Jurkat, Clone E6-1 (cell line): Measurements from ENCODE around the gene PAAF1.

Experiments
- DNase-seq: peaks from one replicate; pipeline ENCODE4 v3.0.0-alpha.2; 2011; ENCODE audit warnings: low read depth, low spot score
- H3K4me3 ChIP-seq: 2 replicates; pipeline ENCODE4 v1.5.1; 2011; ENCODE audit warnings: mild to moderate bottlenecking, low read length, control low read depth, moderate library complexity

Gene PAAF1

DNA sequence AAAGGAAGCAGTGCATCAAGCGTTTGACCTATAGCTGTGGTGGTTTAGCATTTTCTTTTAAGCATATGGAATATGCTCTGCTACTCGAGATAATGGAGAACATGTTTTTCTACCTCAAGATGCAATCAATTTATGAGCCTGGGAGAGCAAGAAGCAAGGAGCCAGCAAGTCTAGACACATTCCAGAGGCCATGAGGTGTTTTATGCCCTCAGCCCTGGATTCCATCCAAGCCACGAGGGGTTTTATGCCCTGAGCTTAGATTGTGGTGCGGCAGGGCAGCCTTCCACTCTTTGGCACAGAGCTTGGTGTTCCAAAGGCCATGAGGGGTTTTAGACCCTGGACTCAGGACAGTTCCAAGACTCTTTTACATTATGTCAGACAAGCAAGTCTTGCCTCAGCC, 62.3 kb downstream of the PAAF1 start:
- H3K4me3 ChIP-seq, result no peak overlapping the region
- no peak for DNase-seq

DNA sequence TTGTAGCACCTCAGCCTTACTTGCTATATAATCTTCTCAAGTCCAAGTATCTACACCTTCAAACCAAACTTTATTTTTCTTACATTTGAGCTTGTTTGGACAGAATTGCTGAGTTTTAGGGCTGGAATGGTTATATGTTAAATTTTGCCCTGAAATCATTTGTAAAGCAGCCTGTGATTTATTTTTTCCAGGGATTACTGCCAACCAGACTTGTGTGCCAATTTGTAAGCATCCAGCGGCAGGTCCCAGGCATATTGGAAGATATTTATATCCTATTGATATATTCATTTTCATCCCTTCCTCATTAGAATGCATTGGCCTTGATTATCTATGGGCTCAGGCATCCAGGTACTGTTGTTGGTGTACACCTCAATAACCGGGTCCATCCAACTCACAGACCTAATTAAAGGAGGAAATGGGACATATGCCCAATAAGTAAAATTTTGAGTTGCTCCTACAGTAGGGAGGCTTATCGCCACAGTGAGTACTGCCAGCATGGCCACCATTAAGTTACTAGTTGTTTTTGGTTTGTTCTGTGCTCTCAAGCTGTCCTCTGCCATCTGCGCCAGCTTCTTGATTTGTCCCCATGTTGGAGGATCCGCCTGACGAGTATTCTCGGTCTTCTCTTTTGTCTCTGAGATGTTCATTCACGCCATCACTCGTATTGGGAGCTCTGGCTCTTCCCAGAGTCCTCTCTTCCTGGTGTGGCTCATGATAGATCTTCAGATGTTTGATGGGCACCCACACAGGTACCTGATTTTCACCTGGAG, 64.2 kb downstream of the PAAF1 start:
- no peak overlapping the region for H3K4me3 ChIP-seq
- DNase-seq, result no peak

DNA sequence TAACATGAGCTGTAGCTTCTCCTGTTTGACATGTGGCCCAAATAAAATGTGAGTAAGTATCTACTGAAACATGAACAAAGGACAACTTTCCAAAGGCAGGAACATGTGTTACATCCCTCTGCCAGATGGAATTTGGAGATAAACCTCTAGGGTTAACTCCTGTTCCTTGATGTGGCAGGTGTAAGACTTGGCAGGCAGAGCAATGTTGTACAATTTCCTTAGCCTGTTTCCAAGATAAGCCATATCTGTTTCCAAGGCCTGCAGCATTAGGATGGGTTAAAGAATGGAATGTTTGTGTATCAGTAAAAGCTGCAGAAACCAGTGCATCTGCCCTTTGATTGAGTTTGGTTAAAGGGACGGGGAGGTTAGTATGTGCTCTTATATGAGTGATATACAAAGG, 65.2 kb downstream of the PAAF1 start:
- no peak overlapping the region for H3K4me3 ChIP-seq
- peak; percentile 71 for DNase-seq

DNA sequence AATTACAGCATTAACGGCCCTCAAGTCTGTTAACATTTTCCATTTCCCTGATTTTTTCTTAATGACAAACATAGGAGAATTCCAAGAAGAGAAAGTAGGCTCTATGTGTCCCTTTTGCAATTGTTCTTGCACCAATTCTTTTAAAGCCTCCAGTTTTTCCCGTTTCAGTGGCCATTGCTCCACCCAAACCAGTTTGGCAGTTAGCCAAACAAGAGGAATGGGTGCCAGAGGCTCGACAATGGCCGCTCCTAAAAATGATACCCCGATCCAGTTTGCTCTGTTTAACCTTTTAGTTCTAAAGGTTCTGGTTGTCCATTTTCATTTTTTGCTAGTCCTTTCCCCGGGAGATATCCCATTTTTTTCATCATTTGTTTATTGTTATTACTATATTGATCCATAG, 67.3 kb downstream of the PAAF1 start:
- DNase-seq, result no peak
- H3K4me3 ChIP-seq, result no peak overlapping the region

DNA sequence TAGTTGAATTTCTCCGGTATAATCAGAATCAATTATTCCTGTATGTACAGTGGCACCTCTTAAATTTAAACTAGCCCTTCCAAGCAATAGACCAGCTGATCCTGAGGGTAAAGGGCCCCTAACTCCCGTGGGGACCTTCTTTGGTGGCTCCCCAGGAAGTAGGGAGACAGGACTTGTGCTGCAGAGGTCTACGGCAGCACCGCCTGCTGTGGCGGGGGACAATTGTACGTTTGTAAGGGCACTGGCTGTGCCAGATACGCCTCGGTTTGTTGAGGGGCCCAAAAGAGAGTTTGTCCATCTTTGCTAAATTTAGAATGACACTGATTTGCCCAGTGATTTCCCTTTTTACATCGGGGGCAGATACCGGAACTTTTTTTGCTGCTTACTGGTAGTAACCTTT, 68.1 kb downstream of the PAAF1 start:
- DNase-seq, result no peak

DNA sequence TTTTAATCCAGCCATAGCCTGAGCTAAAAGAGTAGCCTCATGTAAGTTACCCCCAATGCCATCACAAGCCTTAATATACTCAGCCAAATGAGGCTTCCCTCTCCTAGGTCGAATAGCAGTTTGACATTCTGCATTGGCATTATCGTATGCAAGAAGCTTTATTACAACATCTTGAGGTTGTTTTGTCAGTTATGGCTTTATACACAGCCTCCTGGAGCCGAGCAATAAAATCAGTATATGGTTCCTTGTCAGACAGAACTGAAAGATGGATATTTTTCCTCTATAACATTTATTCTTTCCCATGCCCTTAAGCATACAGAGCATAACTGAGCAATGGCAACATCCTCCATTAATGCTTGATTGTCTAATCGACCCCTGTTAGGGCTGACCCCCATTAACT, 68.6 kb downstream of the PAAF1 start:
- H3K4me3 ChIP-seq, result no peak overlapping the region
- no peak for DNase-seq

More for the DNA sequence above, 68.1 kb downstream of the PAAF1 start:
- H3K4me3 ChIP-seq, result no peak overlapping the region

DNA sequence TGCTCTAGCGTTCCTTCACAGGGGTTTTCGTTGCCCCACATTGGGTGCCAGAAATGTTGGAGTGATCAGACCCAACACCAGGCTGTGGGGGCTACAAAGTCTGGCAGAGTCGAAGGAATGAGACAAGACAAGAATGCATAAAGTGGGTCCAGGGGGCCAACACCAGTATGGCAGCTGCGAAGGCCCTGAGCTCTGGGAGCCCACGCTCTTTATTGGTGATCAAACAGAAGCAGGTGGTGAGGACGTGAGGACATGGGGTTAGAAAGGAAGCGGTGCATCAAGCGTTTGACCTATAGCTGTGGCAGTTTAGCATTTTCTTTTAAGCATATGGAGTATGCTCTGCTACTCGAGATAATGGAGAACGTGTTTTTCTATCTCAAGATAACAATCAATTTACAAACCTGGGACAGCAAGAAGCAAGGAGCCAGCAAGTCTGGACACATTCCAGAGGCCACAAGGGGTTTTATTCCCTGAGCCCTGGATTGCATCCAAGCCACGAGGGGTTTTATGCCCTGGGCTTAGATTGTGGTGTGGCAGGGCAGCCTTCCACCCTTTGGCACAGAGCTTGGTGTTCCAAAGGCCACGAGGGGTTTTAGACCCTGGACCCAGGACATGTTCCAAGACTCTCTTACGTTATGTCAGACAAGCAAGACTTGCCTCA, 70.1 kb downstream of the PAAF1 start:
- no peak for DNase-seq

DNA sequence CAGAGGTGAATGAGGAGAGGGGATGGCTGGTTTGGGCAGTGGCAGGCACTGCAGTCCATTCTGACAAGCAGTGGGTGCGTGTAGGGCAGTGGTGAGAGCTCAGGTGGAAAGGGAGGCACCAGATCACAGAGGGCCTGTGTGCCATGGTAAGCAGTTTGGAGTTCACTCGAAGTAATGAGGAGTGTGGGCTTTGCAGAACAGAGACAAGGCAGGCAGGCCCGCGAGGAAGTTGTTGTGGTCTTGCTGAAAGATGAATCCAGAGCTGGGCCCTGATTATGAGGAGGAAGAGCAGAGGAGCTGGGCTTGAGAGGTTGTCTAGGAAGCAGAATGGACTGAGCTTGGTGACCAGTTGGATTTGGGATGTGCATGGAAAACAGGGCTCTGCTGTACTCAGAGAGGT, 72.4 kb downstream of the PAAF1 start:
- DNase-seq, result no peak

More for the DNA sequence above, 70.1 kb downstream of the PAAF1 start:
- H3K4me3 ChIP-seq, result no peak overlapping the region

DNA sequence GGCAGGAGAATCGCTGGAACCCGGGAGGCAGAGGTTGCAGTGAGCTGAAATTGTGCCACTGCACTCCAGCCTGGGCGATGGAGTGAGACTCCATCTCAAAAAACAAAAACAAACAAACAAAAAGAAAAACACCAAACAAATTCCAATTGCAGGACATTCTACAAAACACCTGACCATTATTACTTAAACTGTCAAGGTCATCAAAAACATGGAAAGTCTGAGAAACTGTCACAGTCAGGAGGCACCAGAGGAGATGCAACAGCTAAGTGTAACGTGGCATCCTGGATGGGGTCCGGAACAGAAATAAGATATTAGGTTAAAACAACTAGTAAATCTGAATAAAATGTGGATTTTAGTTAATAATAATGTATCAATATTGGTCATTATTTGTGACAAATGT, 73.1 kb downstream of the PAAF1 start:
- no peak for DNase-seq
- no peak overlapping the region for H3K4me3 ChIP-seq

More for the DNA sequence above, 72.4 kb downstream of the PAAF1 start:
- H3K4me3 ChIP-seq, result no peak overlapping the region

DNA sequence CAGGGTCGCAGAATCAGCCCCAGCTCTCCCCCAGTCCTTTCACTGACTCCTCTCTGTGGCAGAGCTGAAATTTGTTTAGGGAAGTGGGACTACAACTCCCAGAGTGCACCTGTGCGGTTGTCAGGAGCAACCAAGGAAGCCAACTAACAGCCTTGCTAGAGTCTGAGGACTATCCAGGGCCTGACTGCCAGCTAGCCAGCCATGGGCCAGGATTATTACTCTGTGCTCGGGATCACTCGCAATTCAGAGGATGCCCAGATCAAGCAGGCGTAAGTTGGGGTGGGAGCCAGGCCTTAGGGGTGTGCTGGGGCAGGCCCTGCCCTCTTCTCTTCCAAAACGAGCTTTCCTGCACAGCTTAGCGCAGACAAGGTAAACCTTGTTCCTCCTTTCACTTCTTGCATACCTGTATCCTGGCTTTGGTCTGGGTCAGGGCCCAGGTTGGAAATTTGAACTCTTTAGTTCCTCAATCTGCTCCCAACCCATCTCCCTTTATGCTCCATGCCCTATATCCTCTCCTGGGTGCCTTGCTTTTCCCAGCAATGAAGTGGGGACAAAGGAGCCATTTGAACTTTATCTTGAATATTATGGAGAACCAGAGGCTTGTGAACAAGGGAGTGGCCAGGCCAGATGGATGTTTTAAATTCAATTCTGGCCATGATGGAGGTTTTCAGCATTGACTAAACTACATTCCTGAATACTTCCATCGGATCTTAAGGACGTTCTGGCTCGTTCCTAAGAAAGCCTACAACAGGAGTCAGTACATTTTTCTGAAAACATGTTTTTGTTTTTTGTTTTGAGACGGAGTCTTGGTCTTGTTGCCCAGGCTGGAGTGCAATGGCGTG, 74.3 kb downstream of the PAAF1 start, which contains the start of gene DNAJB13:
Gene DNAJB13 (plus strand): TSS at position 158 of the 842 bp plus-strand sequence. CDS start 44 bp downstream, at position 202.
- peak; percentile 41 for DNase-seq
- H3K4me3 ChIP-seq, result no peak within 1 kb of the TSS

DNA sequence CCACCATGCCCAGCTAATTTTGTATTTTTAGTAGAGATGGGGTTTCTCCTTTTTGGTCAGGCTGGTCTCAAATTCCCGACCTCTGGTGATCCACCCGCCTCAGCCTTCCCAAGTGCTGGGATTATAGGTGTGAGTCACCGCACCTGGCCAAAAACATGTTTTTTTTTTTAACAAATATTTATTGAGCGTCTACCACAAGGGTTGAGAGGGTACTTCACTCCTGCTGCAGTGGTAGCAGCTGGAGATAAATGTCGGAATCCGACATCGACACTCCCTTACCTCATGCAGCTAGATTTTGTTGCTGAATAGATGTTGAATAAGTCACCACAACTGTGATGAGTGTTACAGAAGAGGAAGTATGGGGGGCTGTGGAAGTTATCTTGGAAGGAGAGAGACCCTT, 75.0 kb downstream of the PAAF1 start:
- no peak overlapping the region for H3K4me3 ChIP-seq
- no peak for DNase-seq

DNA sequence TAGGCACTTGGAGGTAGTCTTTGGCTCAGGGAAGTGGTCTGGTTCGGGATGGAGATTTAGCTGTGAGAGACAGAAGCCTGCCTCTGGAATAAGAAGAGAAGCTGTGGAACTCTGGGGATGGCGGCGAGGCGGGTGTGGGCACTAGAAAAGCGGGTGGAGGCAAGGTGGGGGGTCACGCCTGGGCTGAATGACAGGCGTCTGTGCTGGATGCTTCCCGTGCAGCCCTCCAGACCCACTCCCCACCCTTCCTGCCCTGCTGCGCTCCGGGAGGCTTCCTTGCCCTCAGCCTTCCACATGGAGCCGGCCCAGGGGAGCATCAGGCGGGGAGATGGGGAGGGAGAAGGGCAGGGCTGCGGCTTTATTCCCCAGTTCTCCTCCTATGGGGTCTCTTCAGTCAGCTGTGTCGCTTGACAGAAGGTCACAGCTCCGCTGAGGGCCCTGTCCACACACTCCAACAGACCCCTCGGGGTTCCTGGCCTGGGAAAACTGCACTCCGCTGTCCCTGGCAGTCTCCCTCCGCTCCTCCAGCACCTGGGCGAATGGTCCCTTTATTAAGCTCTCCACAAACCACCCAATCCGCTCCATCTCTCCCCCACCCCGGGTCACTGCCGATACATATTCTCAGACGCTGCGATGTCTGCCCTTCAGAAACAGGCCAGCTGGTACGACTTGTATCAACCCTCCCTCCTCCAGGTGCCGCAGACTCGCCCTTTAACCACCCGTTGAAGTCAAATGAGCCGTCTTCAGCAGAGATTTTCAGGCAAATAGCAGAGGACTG, 80.3 kb downstream of the PAAF1 start:
- no peak overlapping the region for H3K4me3 ChIP-seq
- DNase-seq, result no peak

DNA sequence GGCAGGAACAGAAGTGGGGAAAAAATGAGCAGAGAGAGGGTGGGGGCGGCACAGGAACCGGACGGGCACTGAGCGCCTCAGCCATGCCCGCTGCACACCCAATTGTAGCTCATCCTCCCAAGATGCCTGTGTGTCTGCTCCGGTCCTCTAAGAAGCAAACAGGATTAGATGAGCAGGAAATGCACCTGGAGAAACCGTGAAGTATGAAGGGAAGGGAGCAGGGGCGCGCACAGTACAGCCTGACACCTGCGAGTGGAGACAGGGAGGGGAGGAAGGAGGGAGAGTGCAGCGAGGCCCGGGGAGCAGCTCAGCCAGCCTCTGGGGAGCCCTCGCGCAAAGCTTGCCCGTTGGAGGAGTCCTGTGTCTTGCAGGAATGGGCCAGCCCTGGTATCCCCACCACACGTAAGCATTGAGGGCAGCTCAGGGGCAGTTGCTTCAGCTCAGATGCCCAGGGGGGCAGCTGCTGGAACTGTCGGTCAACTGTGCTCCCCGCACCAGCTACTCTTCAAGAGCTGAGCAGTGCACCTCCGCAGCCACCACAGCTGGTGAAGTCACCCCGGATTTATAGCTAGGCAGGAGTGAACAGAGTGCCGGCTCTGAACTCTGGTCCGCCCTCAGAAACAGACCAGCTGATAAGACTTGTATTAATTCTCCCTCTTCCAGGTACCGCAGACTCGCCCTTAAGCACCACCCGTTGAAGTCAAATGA, 81.0 kb downstream of the PAAF1 start:
- DNase-seq, result no peak
- H3K4me3 ChIP-seq, result no peak overlapping the region

DNA sequence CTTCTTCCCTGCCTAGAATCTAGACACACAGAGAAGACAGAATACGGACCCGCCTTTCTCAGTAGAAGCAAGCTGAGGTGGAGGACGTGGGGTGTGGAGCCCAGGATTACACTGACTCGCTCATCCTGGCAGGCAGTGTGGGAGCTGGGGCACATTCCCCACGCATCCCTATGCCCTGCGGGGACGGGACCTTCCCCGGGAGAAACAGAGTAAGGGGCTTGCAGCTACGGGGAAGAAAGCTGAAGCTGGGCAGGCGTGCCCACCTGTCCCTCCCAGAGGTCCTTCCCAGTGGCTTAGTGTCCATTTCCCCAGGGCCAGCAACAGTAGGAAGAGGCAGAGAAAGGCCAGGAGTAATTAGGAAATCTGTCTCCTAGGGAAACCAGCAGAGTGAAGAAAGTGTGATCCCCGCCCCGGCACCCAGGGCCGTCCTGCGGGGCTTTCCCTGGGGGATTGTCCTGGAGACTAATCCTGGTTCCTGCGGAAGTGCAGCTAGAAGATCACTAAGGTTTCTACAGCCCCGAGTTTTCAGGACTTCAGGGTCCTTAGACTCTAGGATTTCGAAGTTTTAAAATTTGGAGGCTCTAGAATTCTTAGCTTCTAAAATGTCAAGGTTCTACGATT, 81.8 kb downstream of the PAAF1 start:
- H3K4me3 ChIP-seq, result no peak overlapping the region
- DNase-seq, result no peak

DNA sequence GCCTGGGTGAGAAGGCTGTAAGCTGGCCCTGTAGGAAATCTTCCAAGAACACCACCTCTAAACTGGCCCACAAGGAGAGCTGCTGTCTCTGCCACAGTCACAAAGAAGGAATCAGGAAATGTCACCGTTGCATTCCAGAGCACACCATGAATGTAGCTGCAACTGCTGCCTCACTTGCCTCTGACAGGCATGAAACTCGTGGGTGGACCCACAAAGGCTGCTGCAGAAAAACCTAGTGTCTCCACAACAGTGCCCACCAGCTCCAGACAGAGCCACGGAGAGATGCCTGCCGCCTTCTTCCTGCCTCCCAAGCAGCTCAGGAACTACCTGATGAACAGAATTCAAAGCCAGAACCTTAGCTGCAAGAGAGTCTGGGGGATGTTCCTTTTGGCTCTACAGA, 84.5 kb downstream of the PAAF1 start:
- no peak for DNase-seq
- no peak overlapping the region for H3K4me3 ChIP-seq

DNA sequence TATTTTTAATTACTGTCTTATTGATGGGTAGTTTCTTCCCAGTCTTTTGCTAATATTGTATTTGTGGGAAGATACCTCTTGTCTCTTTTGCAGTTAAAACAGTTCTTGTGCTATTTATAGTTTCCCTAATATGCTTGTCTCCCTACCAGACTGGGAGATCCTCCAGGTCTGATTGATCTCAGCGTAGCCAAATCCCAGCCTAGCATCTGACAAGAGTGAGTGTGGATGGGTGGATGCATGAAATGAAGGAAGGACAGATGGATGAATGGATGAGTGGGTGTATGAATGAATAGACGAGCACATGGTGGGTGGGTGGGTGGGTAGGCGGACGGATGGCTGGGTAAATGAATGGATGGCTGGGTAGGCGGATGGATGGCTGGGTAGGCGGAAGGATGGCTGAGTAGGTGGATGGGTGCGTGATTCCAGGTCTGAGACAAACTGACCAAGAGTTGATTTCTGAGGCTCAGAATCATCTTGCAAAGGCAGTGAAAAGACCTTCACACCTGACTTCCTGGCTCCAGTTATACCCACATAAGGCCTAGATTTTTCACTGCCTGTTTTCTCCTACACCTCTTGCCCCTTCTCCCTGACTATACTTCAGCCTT, 85.4 kb downstream of the PAAF1 start:
- DNase-seq, result no peak
- no peak overlapping the region for H3K4me3 ChIP-seq

DNA sequence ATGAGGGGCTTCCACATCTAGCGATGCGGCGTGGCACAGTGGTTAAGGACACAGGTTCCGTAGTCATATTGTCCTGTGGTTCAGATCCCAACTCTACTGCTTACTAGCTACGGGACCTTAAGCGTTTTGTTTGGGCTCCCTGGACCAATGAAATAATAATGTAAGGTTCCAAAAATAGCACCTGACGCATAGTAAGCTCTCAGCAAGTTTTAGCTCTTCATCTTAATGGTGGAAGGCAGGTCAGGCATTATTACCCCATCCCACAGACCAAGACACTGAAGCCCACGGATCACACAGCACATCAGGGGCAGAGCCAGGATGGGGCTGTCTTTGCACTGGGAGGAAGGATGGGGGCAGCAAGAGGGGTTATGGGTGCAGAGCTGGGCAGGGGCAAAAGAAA, 87.1 kb downstream of the PAAF1 start:
- no peak for DNase-seq
- H3K4me3 ChIP-seq, result no peak overlapping the region
